ENCODE data around the gene ATXN3L.

DNA sequence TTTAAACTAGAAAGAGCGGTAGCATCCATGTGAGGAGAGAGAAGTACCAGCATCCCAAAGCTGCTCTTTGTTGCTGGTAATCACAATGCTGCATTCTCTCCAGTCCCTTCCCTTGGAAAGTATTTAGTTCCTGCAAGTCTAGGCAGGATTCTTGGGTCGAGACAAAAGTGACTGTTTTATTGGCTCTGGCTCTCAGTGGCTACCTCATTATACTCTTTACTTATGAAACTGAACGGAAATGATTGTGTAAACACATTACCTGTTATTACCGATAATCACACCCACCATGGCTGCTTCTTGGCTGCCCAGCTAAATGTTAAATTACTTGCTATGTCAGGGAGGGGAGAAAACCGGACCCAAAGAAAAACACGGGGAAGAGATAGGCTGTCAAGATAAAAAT lies 26.2 kb downstream of the ATXN3L start:
- TF ChIP-seq, protein P1, sequence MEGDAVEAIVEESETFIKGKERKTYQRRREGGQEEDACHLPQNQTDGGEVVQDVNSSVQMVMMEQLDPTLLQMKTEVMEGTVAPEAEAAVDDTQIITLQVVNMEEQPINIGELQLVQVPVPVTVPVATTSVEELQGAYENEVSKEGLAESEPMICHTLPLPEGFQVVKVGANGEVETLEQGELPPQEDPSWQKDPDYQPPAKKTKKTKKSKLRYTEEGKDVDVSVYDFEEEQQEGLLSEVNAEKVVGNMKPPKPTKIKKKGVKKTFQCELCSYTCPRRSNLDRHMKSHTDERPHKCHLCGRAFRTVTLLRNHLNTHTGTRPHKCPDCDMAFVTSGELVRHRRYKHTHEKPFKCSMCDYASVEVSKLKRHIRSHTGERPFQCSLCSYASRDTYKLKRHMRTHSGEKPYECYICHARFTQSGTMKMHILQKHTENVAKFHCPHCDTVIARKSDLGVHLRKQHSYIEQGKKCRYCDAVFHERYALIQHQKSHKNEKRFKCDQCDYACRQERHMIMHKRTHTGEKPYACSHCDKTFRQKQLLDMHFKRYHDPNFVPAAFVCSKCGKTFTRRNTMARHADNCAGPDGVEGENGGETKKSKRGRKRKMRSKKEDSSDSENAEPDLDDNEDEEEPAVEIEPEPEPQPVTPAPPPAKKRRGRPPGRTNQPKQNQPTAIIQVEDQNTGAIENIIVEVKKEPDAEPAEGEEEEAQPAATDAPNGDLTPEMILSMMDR (conservative IDR thresholded peaks at IDR 0.05; ENCODE audit: low read depth, low read length) = no peak
- TF ChIP-seq EZH2 (IDR thresholded peaks at IDR 0.05; ENCODE audit: borderline replicate concordance, low read depth, low read length, poor library complexity, severe bottlenecking) = no peak

Data from A673 (cell line).